Activated CD8-positive, alpha-beta memory T cell treated with anti-CD3 and anti-CD28 coated beads, Interleukin-2, amount 50 U/mL, for 4 hours (primary cell): Measurements from ENCODE around the gene PGF.
A peak's percentile ranks its signal among the peaks of the same experiment; 100 is the strongest.
"Not testable (repeated sequence)": the region's sequence is repeated elsewhere in the genome, so short reads cannot be mapped to it uniquely, and the experiment has no call there.

Source experiments
- DNase-seq: peaks from one replicate; pipeline ENCODE4 v3.0.0-alpha.2; 2020

PGF gene

GRCh38 chr14:74938531-74939495, 16.6 kb downstream of the PGF start:
- no peak for DNase-seq

DNA sequence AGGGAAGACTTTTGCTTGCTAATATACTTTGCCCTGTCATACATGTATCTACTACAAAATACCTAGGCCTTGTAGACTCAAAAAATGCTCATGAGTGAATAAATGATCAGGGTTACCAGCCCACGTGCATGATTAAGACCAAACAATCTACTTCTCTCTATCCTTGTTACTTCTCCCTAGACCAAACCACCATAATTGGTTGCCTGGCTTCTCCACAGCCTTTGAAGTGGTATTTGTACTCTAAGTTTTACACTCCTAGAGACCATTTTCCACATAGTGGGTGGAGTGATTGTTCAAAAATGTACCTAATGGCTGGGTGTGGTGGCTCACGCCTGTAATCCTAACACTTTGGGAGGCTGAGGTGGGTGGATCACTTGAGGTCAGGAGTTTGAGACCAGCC, 18.2 kb downstream of the PGF start:
- no peak for DNase-seq

DNA sequence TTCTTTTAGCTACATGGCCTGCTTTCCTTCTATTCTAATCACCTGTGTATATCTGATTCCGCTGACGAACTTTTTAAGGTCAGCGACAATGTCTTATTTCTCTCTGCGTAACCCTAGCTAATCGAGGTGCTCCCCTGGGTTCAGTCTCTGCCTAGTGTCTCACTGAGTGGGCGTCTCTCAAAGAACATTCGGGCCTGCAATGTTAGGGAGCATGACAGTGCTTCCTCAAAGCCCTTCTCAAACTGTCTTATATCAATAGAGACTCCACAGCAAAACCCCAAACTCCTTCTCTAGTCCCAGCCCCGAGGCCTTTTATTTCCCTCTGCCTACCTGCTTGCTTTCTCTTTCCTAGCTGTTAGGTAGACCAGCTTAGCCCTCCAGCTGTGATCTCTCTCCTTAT, 18.7 kb downstream of the PGF start:
- no peak for DNase-seq

DNA sequence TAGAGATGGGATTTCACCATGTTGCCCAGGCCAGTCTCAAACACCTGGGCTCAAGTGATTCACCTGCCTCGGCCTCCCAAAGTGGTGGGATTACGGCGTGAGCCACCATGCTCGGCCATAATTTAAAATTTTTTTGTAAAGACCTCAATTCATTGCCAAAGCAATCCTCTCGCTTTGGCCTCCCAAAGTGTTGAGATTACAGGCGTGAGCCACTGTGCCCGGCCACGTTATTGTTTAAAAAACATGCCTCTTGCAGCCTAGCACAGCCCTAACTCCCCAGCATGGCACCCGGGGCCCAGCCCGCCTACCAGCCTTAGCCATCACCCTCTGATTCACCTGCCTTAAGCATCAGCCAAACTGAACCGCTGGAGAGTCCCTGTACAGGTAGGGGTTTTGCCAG, 19.2 kb downstream of the PGF start:
- DNase-seq, result no peak

GRCh38 chr14:74935360-74935680, 20.1 kb downstream of the PGF start:
- no peak for DNase-seq

DNA sequence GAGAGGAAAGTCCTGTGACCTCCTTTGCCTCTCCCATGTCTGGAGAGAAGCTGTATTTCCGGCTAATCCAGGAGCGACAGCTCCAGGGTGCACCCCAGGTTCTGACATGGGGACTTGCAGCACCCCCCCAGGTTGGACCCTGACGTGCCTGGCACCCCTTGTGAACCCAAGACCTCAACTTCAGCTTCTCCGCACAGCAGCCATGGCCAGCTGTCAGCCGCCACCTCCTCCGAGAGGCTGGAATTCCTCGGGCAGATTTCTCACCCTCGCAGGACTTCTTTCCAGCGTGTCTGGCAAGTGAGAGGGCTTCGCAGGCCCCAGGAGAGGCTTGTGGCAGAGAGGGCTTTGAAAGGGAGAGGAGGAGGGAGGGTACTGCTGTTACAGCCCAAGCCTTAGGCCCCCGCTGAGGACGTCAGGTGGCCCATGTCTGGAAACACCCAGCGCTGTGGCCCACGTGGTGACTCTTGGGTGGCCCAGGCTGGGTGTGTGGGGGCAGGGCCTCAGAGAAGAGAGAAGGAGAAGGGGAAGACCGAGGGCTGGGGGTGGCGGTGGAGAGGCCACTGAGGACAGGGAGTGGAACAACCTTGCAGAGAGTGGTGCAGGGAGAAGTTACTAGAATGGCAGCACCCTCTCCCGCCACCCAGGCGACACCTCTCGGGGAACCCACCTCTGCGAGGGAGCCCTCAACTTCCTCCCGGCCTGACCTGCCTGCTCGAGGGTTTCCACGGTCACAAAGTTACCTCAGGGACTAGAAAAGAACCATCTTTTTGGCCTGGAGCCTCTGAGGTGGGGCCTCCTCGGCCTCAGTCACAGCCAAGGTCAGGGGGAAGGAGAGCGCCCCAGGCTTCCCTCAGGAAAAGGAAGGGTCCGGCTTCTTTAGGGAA, 20.7 kb downstream of the PGF start:
- no peak for DNase-seq

- no peak for DNase-seq
Observed at GRCh38 chr14:74934041-74934440, 21.4 kb downstream of the PGF start.

DNA sequence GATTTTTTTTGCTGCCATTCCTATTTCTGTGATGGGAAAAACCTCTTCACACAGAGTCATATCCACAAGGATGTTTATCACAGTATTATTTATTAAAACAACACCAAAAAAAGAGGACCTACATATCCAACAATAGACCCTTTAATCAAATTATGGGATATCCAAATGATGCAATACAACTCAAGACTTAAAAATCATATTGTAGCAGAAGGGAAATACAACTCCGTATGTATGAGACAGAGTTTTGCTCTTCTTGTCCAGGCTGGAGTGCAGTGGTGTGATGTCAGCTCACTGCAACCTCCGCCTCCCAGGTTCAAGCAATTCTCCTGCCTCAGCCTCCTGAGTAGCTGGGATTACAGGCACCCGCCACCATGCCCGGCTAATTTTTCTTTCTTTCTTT, 22.5 kb downstream of the PGF start:
- DNase-seq, result not testable (repeated sequence)

GRCh38 chr14:74932401-74932901, 22.9 kb downstream of the PGF start:
- DNase-seq, result no peak

DNA sequence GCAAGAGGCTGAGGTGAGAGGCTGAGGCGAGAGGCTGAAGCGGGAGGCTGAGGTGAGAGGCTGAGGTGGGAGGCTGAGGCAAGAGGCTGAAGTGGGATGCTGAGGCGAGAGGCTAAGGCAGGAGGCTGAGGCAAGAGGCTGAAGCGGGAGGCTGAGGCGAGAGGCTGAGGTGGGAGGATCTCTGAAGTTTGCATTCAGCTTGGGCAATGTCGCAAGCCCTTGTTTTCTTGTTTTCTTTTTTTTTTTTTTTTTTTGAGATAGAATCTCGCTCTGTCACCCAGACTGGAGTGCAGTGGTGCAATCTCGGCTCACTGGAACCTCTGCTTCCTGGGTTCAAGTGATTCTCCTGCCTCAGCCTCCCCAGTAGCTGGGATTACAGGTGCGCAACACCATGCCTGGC, 23.7 kb downstream of the PGF start:
- DNase-seq, result not testable (repeated sequence)

DNA sequence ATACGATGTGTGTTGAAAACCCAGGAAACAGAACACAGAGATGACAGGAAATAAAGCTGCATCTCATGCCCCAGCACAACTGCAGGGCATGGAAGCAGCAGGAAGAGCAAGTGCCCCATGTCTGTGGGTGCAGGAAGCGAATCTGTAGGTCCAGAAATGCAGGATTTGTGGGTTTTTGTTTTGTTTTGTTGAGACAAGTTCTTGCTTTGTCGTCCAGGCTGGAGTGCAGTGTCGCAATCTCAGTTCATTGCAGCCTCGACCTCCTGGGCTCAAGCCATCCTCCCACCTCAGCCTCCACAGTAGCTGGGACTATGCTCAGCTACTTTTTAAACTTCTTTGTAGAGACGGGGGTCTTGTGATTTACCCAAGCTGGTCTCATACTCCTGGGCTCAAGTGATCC, 26.2 kb downstream of the PGF start:
- DNase-seq, result no peak

DNA sequence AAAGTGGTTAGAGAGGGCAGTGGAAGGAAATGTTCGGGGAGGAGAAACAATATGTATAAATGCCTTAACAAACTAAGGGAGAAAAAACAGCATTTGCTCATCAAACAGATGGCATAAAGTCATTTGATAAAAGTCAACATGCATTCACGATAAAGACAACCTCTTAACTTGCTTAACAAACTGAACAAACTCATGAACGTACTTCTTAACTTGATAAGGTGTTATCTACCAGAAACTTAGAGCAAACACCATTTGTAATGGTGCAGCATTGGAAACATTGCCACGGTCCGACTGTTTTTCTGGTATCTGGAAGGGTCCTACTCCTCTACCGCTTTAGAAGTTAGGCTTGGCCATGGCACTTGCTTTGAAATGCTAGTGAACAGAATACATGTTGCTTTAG, 28.2 kb downstream of the PGF start:
- DNase-seq, result no peak

DNA sequence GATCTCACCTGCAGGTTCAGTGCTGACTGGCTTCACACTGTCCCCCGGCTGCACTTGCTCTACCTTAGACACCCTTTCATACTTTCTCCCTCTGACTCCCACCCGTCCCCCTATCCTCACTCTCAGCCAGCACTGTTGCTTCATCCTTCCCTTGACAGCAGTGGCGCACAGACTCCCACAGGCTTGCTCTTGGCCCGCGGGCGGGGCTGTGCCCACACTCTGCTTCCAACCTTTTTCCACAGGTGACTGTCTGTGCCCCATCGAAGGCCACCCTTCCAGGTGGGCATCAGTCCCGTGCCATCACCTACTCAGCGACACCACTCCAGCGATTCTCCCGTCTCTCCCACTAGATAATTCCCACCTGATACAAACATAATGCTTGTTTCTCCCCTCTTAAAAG, 31.3 kb downstream of the PGF start:
- no peak for DNase-seq

DNA sequence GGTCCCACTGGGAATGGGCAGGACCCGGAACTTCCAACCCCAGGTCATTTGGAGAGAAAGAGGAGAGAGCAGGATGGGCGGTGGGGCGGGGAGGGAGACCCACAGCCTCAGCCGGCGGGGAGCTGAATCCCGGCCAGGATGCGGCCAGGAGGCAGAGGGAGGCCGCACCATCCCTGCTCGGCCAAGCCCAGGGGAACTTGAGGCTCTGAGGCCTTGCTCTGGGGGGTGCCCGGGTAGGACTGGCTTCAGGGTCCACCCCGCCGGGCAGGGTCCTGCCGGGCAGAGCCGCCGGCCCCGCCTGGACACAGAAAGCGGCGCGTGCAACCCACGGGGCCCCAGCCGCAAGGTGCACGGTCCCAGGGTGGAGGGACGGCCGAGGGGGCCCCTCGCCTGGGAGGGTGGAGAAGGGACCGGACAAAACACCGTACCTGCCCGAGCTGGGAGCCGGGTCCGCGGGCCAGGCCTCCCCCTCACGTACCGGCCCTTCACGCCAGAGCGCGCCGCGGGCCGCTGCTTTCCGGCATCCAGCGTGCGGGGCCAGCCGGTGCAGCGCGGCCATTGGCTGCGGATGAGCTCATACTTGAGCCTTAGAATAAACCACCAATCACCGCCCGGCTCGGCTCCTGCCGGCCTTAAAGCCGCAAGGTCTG, 32.5 kb downstream of the PGF start, which contains the start of gene RPS6KL1:
Gene RPS6KL1 (minus strand): TSS at position 509 of the 650 bp plus-strand sequence. CDS start 1,719 bp downstream, outside the sequence.
- DNase-seq, result peak; percentile 58

- no peak for DNase-seq
Observed at GRCh38 chr14:74921987-74922751, 33.2 kb downstream of the PGF start.

DNA sequence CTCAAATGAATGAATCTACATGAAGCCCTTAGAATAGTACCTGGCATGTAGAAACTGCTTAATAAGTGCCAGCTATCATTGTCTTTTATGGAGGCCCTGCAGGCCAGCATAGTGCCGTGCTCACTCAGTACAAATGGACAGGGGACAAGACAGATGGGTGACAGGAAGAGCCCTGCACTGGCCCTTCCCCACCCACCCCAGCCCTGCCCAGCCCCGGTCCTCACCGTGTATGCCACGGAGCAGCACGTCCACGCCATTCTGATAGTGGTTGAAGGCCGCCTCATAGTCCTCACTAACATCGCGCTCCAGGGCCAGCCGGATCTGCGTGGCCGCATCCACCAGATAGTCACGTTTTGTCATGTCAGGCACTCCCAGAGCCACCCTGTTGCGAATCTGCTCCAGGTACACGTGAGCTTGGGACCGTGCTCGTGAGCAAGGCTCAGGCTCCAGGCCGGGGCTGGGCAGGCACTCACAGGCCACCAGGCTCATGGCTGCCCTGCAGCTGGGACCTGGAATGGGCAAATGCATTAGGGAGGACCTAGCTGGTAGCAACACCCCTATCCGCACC, 34.3 kb downstream of the PGF start:
- DNase-seq, result no peak

DNA sequence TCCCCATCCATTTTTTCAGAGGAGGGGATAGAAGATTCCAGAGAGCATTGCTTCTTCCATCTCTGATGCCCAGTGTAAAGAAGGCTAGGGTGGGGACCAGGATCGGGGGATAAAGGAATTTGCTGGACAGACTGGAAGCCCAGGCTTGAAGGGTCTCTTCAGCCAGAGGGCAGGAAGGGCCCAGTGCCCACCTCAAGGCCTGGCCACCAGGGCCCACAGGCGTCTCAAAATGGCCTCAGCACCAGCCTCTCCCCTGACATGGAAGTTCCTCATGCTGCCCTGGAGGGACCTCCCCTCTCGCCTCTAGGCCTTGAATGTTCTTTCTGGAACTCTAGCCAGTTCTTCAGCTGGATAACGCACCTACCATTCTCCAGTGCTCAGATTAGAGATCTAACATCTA, 35.1 kb downstream of the PGF start:
- no peak for DNase-seq

DNA sequence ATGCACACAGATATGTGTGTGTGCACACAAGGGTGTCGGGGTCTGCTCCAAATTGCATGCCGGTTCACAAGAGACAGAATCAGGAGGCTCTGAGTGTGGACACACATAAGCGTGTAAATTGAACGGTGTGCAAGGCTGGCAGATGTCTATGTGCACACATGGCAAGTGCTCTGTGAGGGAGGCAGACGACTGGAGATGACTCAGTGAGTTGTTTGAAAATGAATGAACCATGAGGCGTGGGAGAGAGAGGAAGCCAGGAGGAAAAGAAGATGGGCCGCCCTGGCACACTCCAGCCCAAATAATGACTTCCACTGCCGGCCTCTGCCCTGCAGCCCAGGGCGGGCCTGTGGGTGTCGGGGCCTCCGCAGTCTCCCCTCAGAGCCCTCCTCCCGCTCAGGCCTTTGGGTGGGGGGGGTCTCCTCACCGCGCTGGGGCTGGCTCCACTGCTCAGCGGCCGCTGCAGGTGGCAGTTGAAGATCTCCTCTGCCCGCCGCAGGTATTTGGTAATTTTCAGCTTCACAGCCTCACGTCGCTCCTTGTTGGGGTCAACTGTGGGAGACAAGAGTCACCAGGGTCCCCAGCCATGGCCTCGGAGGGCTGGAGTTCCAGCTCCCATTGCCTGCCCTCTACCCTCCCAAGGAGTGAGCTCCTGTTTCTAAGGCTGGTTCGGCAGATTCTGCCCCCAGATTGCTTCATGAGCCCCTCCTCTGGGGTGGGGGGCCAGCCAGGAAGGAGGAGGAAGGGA, 35.8 kb downstream of the PGF start:
- no peak for DNase-seq

DNA sequence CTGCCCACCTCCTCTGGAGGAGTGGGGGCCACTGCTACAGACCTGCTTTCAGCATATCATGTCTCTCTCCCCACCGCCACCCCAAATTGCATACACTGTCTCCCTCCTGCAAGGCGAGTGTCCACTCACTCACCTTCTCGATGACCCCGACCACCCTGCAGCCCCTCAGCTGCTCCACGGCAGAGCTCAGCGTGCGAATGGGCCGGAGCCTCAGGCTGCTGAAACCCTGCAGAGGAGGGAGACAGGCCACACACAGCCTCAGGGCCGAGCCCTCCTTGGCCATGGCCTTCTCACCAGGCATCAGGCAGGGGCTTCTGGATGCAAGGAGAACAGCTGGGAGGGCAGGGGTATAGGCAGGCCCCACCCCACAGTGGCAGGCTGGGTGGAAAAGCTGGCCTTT, 37.0 kb downstream of the PGF start:
- no peak for DNase-seq

- no peak for DNase-seq
Observed at GRCh38 chr14:74917646-74918081, 37.7 kb downstream of the PGF start.

- DNase-seq, result no peak
Observed at GRCh38 chr14:74917178-74917543, 38.2 kb downstream of the PGF start.
